Esophagus squamous epithelium (tissue), 4 donors: Measurements from ENCODE around the gene SUSD2.

Source experiments
- POLR2A ChIP-seq, 4 donors: fragments of 450-650 bp; IDR thresholded peaks; one replicate each; pipeline ENCODE4 v1.6.1; 2017; ENCODE audit warnings: antibody characterized with exemption in 4 of 4, mild to moderate bottlenecking in 4 of 4, moderate library complexity in 3 of 4
- TF ChIP-seq, protein P1 (sequence below), 6 experiments: fragments of 450-650 bp in 4 of 6; fragments of 200-600 bp in 2 of 6; sonication (generic) in 2 of 6; IDR thresholded peaks; one replicate each; pipeline ENCODE4 v1.5.1; 2016 to 2019; ENCODE audit warnings: antibody characterized with exemption in 6 of 6, mild to moderate bottlenecking in 4 of 6, moderate library complexity in 4 of 6

GRCh38 chr22:24201681-24202614 is 20.7 kb downstream of the SUSD2 start:
- TF ChIP-seq, protein P1, sequence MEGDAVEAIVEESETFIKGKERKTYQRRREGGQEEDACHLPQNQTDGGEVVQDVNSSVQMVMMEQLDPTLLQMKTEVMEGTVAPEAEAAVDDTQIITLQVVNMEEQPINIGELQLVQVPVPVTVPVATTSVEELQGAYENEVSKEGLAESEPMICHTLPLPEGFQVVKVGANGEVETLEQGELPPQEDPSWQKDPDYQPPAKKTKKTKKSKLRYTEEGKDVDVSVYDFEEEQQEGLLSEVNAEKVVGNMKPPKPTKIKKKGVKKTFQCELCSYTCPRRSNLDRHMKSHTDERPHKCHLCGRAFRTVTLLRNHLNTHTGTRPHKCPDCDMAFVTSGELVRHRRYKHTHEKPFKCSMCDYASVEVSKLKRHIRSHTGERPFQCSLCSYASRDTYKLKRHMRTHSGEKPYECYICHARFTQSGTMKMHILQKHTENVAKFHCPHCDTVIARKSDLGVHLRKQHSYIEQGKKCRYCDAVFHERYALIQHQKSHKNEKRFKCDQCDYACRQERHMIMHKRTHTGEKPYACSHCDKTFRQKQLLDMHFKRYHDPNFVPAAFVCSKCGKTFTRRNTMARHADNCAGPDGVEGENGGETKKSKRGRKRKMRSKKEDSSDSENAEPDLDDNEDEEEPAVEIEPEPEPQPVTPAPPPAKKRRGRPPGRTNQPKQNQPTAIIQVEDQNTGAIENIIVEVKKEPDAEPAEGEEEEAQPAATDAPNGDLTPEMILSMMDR (IDR thresholded peaks at IDR 0.05), result no peak
- TF ChIP-seq POLR2A (IDR thresholded peaks at IDR 0.05), result no peak
